ENCODE results near the gene FRS3.
"Not testable (repeated sequence)": the region's sequence is repeated elsewhere in the genome, so short reads cannot be mapped to it uniquely, and the experiment has no call there.

The FRS3 gene, protein sequence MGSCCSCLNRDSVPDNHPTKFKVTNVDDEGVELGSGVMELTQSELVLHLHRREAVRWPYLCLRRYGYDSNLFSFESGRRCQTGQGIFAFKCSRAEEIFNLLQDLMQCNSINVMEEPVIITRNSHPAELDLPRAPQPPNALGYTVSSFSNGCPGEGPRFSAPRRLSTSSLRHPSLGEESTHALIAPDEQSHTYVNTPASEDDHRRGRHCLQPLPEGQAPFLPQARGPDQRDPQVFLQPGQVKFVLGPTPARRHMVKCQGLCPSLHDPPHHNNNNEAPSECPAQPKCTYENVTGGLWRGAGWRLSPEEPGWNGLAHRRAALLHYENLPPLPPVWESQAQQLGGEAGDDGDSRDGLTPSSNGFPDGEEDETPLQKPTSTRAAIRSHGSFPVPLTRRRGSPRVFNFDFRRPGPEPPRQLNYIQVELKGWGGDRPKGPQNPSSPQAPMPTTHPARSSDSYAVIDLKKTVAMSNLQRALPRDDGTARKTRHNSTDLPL

DNA sequence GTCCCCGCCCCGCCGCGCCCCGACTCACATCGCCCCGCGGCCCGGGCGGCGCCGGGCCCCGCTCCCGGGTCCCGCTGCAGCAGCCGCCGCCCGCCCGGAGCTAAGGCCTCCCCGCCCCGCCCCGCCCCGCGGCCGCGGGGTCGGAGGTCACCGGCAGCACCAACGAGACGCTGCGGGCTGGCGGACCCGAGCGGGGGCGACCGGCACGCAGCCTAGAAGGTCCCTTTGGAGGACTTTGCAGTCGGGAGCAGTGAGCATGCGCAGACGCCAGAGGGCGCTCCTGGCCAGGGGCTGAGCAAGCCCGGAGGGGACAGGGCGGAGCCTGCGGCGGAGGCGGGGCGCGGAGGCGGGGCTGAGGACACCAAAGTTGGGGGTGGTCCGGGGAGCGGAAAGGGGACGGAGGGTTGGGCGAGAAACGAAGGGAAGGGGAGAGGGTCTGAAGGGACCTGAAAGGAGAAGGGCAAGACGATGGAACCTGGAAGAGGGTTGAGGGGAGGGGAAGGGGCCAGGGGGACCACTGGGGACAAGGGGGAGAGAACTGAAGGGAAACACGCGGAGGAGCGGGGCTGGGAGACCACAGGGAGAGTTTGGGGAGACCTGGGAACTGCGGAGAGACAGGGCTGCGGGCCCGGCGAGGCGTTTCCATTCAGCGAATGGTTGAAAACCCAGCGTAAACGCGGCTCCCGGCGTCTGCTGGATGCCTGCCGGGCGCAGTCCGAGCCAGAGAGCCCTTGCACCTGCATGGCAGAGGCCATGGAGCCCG, at the start of gene FRS3:
Gene FRS3 (minus strand): TSS at position 113 of the 763 bp plus-strand sequence. CDS start 2,913 bp downstream, outside the sequence.
- peak; percentile 91 for DNase-seq

DNA sequence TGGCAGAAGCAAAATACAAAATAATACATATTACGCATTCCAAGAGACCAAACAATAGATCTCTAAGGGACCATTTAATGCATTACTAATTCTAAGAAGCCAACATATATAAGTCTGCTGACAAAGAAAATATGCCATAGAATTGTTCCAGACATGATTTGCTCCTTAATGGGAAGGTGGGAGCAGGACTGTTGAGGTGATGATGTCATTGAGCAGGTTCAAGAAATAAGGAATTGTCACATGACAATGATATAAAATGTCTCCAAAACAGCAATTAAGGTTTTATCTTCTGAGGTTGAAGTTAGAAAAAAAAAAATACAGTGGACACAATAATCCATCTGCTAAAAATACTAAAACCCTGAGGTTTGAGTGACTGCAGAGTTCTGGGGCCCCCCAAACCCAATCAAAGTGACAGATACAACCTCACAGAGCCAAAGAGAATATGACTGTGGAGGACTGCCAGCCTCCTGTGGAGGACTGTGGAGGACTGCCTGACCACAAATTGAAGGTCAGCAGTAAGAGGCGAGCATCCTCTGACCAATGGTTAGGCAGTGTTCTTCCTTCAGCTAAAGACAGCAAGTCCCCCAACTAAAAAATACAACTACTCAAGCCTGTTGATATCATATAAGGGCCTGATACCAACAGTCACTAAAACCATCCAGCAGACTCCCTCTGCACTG, 46.8 kb upstream of the FRS3 start:
- no peak for DNase-seq

GRCh38 chr6:41824571-41825569, 45.2 kb upstream of the FRS3 start:
- no peak for DNase-seq

DNA sequence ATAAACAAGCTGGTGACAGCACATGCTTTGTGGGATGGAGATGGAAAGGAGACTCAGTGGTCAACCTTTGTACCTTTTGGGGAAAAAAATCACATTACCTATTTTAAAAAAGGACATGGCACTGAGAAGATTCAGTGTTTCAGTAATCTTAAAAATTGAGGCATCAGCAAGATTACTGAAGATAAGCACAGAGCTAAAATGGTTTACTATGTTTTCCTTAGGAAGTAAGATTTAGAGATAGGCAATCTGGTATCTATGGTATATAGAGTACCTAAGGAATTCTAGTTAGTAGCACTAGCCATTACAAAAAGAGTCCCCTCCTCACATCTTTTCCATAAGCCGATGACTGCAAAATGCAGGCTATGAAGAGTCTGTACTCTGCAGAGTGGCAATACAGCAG, 43.5 kb upstream of the FRS3 start:
- no peak for DNase-seq

- DNase-seq, result no peak
Measured at GRCh38 chr6:41822021-41822420, 42.3 kb upstream of the FRS3 start.

GRCh38 chr6:41821266-41821665, 41.6 kb upstream of the FRS3 start:
- DNase-seq, result no peak

GRCh38 chr6:41818271-41819054, 38.8 kb upstream of the FRS3 start:
- no peak for DNase-seq

DNA sequence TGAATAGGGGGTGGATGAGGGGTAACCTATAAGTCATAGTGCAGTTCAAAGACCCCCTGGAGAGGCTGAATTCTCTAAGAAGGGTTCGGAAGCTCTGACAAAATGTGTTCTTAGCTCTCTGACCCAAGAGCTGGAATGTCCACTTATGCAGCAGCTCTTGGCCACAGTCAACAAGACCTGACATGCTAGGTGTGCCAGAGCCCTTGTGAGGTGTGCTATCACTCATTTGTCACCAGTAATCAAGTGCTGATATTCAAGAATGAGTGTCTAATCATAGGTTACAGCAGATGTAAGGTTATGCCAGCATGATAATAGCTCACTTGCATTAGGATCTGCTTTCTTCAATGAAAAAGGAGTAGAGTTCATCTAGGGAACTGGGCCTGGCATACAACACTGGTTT, 35.9 kb upstream of the FRS3 start:
- DNase-seq, result no peak

DNA sequence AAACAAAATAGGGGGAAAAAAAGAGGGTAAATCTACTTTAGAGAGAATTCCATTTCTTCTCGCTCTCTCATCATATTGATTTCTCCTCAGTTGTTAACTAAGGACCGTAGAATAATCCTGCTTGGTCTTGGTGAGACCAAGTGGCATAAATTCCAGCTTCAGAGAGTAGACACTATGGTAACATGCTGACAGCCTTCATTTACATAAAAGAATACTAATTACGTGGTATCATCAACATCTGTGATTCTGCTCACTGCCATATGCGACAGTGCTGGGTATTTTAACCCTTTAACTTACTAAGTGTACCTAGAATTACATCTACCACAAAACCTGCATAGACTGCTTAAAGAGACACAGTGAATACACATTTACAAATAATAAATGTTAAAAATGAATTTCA, 34.9 kb upstream of the FRS3 start:
- DNase-seq, result no peak

GRCh38 chr6:41813956-41814355, 34.3 kb upstream of the FRS3 start:
- no peak for DNase-seq

DNA sequence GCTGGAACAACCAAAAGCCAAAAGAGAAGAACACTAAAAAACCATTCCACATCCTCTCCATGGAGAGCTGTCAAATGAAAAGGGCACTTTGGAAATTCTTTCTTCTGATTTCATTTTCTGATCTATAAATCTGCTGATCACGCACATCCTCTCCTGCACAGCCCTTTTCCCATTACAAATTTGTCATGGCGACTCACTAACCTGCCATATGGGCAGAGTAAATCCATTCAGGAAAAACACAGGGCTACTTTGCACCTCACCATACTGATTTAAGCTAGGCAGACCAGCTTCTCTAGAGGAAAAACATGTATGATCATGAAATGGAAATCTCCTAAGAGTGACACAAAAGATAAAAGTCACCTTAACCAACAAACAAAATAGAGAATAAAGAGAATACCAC, 33.8 kb upstream of the FRS3 start:
- no peak for DNase-seq

DNA sequence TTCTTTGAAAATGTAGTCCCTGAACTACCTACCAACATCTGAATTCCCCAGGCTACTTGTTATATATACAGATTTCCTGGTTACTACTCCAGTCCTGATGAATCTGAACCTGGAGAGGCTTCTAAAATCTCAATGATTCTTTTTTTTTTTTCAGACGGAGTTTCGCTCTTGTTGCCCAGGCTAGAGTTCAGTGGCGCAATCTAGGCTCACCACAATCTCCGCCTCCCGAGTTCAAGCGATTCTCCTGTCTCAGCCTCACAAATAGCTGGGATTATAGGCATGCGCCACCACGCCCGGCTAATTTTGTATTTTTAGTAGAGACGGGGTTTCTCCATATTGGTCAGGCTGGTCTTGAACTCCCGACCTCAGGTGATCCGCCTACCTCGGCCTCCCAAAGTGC, 32.2 kb upstream of the FRS3 start:
- DNase-seq, result not testable (repeated sequence)

DNA sequence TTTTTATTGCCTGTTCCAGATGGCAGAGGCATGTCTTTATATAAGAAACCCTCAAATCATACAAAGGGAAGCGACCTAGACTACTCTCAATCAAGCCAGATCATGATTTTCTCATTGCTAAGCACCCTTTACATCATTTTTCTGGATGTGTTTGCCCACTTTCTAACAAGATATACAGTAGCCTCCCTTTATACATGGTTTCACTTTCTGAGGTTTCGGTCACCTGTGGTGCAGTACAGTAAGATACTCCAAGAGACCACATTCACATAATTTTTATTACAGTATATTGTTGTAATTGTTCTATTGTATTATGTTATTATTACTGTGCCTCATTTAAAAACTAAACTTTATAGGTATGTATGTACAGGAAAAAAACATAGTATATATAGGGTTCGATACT, 31.4 kb upstream of the FRS3 start:
- DNase-seq, result no peak

DNA sequence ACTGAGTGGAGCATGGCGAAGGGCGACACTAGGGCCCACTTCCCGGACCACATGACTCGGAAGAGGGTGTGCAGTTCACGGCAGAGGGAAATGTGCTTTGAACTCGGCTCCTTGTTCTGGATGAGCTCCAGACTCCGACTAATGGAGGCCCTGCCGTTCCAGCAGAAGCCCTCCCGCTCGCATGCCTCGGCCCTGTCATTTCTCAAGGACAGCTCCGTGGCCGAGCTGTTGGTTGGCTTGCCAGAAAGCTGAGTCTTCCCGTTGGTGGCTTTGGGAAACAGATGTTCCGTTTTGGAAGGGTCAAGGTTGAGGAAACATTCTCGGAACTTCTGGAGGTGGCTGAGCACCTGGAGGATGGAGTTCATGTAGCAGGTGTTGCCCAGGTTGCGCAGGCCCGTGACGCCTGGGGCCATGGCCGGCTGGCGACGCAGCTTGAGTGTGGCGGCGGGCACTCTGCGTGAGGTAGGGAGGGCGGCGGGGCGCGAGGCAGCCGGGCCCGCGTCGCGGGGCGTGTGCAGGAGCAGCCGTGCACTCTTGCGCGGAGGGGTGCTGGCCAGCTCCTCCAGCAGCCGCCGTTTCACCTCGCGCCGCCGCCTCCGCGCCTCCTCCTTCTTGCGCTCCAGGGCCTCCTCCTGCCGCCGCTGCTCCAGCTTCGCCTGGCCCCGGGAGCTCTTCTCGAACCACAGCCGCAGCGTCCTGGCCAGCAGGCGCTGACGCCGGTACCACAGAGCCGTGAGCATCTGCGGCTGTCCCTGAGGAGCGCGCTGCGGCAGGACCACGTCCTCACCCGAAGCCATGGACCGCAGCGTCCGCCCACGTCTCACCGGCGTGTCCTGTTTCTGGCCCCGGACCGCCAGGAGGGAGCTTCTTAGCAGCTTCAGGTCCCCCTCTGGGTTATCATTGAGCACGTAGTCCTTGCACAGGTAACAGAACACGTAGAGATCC, 26.4 kb upstream of the FRS3 start:
- no peak for DNase-seq

DNA sequence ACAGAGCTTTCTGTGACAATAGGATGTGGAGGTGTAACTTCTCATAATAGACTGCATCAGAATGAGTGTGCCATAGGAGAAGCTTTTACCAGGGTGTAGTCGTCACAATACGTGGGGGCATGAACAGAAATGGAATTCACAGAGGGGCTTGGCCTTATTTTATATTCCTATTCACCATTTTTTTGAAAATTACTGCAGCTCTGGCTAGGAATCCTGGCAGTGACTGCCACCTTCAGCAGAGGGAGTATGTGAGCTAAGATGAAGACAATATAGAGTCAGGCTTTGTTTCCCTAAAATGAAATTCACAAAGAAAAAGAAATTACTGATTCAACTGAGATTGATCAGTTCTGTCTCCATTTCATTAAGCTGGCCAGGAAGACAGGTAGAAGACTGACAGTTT, 21.7 kb upstream of the FRS3 start:
- no peak for DNase-seq

DNA sequence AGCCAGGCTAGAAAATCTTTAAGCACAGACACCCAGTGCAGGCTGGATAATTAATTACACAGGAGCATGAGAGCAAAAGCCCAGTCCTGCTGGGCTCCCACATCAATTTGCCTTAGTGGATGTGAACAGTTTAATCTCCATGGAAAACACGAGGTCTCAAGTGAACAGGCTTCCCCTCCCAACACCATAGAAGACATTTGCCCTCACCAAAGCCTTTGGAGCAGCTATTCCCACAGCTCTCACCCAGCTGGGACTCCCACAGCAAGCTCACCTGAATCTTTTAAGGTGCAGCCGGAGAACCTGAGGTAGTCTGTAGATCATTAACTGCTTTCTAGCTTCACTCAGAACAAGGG, 19.8 kb upstream of the FRS3 start:
- no peak for DNase-seq

GRCh38 chr6:41798901-41799558, 19.3 kb upstream of the FRS3 start:
- DNase-seq, result no peak

- DNase-seq, result no peak
Measured at GRCh38 chr6:41796474-41796873, 16.8 kb upstream of the FRS3 start.

DNA sequence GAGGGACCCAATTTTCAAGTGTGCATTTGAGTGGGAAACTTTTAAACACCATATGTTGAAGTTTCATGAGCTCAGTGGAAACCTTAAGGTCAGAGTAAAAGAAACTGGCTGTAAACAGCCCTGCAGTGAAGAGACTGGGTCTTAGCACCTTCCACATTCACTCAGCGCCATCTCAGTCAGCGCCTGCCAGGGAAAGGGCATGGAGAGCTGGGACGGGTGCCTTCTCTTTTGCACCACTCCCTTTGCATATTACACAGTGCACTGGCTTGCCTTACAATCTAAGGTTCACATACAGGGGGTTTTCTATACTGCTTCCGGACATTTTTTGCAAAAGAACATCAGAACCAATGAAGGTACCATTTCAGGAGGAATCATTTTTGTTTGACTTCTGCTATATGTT, 12.3 kb upstream of the FRS3 start:
- no peak for DNase-seq

DNA sequence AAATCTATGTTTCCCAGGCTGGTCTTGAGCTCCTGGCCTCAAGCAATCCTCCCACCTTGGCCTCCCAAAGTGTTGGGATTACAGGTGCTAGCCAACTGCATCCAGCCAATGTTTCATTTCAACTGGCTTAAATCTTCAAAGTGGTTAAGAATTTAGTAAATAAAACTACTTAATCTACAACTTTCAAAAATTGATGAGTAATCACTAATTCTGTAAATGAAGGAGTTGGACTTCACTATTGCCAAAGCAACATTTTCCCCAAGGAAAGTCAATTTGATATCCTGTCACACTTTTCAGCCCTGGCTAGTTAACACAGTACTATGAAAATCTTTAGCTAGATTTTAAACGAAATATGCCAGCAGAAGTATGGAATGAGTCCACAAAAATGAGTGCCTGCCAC, 11.6 kb upstream of the FRS3 start:
- no peak for DNase-seq

Data from NCI-H1436 (cell line).